K562 (cell line): ENCODE data around the gene DENND1A. TPM values are rescaled to one million over a fixed set of nuclear protein-coding genes. Genes with fewer than 3 reads are reported as not detected.

Experiments
- ATF7 ChIP-seq: fragments of 450-650 bp; IDR thresholded peaks from 2 replicates; pipeline ENCODE4 v1.7.1; 2014; ENCODE audit warnings: mild to moderate bottlenecking, moderate library complexity
- KDM4B ChIP-seq, 2 experiments: fragments of 450-650 bp in 1 of 2; sonication (generic) in 1 of 2; IDR thresholded peaks; 2 replicates each; pipeline ENCODE4 v1.6.1; 2016 to 2017; ENCODE audit warnings: borderline replicate concordance in 2 of 2, antibody characterized with exemption in 1 of 2, low read depth in 1 of 2, mild to moderate bottlenecking in 1 of 2
- KLF13 ChIP-seq: fragments of 450-650 bp; IDR thresholded peaks from 2 replicates; pipeline ENCODE4 v1.6.1; 2016; ENCODE audit warnings: missing genetic modification characterization, low read depth, mild to moderate bottlenecking, missing compliant biosample characterization, moderate library complexity, borderline replicate concordance
- KLF16 ChIP-seq: IDR thresholded peaks from 2 replicates; pipeline ENCODE4 v1.6.1; 2016; ENCODE audit warnings: antibody characterized with exemption
- L3MBTL2 ChIP-seq: fragments of 450-650 bp; IDR thresholded peaks from 2 replicates; pipeline ENCODE4 v1.6.1; 2016; ENCODE audit warnings: mild to moderate bottlenecking, moderate library complexity
- MIER1 ChIP-seq: fragments of 450-650 bp; IDR thresholded peaks from 2 replicates; pipeline ENCODE4 v1.6.1; 2016; ENCODE audit warnings: antibody characterized with exemption, mild to moderate bottlenecking, low read depth
- MTA3 ChIP-seq: fragments of 450-650 bp; formaldehyde crosslinking; IDR thresholded peaks from 2 replicates; pipeline ENCODE4 v1.6.1; 2017; ENCODE audit warnings: mild to moderate bottlenecking, borderline replicate concordance
- POLR2AphosphoS2 ChIP-seq: IDR thresholded peaks from 2 replicates; pipeline ENCODE4 v1.6.1; 2012; ENCODE audit warnings: low read length, improper control_type of control experiment
- POLR2B ChIP-seq: fragments of 450-650 bp; IDR thresholded peaks from 2 replicates; pipeline ENCODE4 v1.6.1; 2018; ENCODE audit warnings: low read depth; ENCODE audit not compliant: partially characterized antibody
- POLR2G ChIP-seq: fragments of 200-400 bp; formaldehyde crosslinking; IDR thresholded peaks from 2 replicates; pipeline ENCODE4 v1.6.1; 2017; ENCODE audit warnings: low read depth, mild to moderate bottlenecking, antibody characterized with exemption, low read length, moderate library complexity
- RFX1 ChIP-seq: fragments of 450-650 bp; IDR thresholded peaks from 2 replicates; pipeline ENCODE4 v1.6.1; 2016; ENCODE audit warnings: mild to moderate bottlenecking, moderate library complexity
- SP1 ChIP-seq: sonication (generic); formaldehyde crosslinking; IDR thresholded peaks from 2 replicates; pipeline ENCODE4 v1.8.1; 2022; ENCODE audit warnings: mild to moderate bottlenecking, missing genetic modification reagents
- SUPT5H ChIP-seq: fragments of 450-650 bp; IDR thresholded peaks from 2 replicates; pipeline ENCODE4 v1.6.1; 2016
- TAF7 ChIP-seq: fragments of 450-650 bp; IDR thresholded peaks from 2 replicates; pipeline ENCODE4 v1.6.1; 2016; ENCODE audit warnings: missing genetic modification characterization, missing compliant biosample characterization
- ZNF431 ChIP-seq: sonication (generic); formaldehyde crosslinking; IDR thresholded peaks from 2 replicates; pipeline ENCODE4 v1.8.0; 2022; ENCODE audit warnings: mild to moderate bottlenecking, missing genetic modification reagents
- ZNF583 ChIP-seq: fragments of 250-450 bp; sonication (Bioruptor Pico); IDR thresholded peaks from 2 replicates; pipeline ENCODE4 v1.4.0; 2020
- polyA plus RNA-seq, 8 experiments: library from polyadenylated mRNA; depleted of rRNA in 4 of 8; stranded (reverse) in 5 of 8; unstranded in 3 of 8; fragments of >200 nt; fragmentation: Nextera tagmentation in 2 of 8; fragmentation: Illumina TruSeq in 1 of 8; extraction: Ambion mirVana in 2 of 8; extraction: Trizol in 1 of 8; gene quantifications; 2 replicates each; pipeline versions ENCODE4 v1.2.1 to v1.2.3, GENCODE V29; 2011 to 2014; ENCODE audit warnings: inconsistent platforms in 1 of 8, missing spikeins in 1 of 8
- total RNA-seq, 7 experiments: library from RNA; depleted of rRNA in 6 of 7; stranded (reverse); fragments of >200 nt in 6 of 7; fragmentation: Illumina TruSeq in 2 of 7; extraction: Trizol in 2 of 7; gene quantifications; 2 replicates each; pipeline versions ENCODE4 v1.2.1 to v1.2.3, GENCODE V29; 2011 to 2021; ENCODE audit warnings: low replicate concordance in 1 of 7
- TF ChIP-seq, protein P1 (sequence below): fragments of 200-800 bp; sonication (Bioruptor generic); IDR thresholded peaks from 2 replicates; pipeline ENCODE4 v1.6.1; 2017; ENCODE audit warnings: missing genetic modification characterization, missing compliant biosample characterization

The DENND1A gene
- total and polyA plus RNA-seq, 9 of the 15 experiments (the other 6 are each of a cell fraction or from before 2014, with no cell fraction given), result 7.6 to 29.5 (median 15.7) TPM

DNA sequence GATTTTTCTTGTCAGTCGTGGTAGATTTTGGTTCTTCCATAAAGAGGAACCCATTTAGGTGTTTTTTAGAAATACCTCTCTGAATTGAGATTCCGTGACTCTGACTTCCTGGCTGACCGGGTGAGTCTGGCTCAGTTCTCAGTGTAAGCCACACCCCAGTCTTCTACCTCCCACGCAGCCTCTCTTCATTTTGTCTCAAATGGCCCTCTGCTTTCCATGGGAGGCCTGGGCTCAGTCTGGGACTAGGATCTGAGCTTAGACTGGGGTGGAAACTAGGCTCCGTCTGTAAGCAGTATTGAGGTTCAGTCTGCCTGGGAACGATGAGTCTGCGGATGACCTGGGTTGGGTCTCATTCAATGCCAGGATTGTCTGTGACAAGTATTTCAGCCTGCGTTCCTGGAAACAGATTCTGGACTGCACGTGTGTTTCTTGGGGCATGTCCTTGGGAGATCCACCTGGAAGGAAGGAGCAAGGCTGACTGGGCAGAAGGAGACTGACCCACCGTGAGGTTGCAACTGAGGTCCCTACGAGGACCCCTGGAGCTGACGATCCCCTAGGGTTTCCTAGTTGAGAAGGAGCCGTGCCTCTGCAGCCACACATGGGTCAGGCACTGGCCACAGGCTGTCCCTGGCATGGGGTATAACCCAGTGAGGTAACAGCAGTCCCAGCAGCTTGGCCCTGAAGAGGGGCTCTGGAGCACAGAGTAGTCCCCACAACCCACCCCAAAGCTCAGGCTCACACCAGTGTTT lies 586.3 kb downstream of the DENND1A start (continued):
- TF ChIP-seq KDM4B (IDR thresholded peaks at IDR 0.05; ENCODE audit: borderline replicate concordance in 2 of 2, low read depth in 1 of 2), result peak in 1 of 2 experiments; percentile 40; a peak in 1 of 4 replicates
- no peak for TF ChIP-seq POLR2G
- no peak for TF ChIP-seq KLF13 (tag)
- TF ChIP-seq POLR2B, result no peak
- TF ChIP-seq, protein P1, sequence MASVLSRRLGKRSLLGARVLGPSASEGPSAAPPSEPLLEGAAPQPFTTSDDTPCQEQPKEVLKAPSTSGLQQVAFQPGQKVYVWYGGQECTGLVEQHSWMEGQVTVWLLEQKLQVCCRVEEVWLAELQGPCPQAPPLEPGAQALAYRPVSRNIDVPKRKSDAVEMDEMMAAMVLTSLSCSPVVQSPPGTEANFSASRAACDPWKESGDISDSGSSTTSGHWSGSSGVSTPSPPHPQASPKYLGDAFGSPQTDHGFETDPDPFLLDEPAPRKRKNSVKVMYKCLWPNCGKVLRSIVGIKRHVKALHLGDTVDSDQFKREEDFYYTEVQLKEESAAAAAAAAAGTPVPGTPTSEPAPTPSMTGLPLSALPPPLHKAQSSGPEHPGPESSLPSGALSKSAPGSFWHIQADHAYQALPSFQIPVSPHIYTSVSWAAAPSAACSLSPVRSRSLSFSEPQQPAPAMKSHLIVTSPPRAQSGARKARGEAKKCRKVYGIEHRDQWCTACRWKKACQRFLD (CRISPR knock-in tag), result 0 out of 2 replicates have a peak, but pooled peaks have one; percentile 25
- TF ChIP-seq MTA3, result peak; percentile 41; the same call in 1 of the 2 replicates
- TF ChIP-seq MIER1, result no peak
- TF ChIP-seq POLR2AphosphoS2, result no peak
- 0 out of 2 replicates have a peak, but pooled peaks have one; percentile 31 for TF ChIP-seq L3MBTL2
- TF ChIP-seq SUPT5H, result peak; percentile 44; the same call in 1 of the 2 replicates
- TF ChIP-seq ATF7, result 0 out of 2 replicates have a peak, but pooled peaks have one; percentile 34
- TF ChIP-seq ZNF583 (CRISPR knock-in tag), result no peak
- TF ChIP-seq TAF7 (tag), result peak; percentile 65; the same call in 1 of the 2 replicates
- TF ChIP-seq SP1 (CRISPR knock-in tag), result peak; percentile 59
- no peak for TF ChIP-seq RFX1
- no peak for TF ChIP-seq ZNF431 (CRISPR knock-in tag)
- TF ChIP-seq KLF16, result peak; percentile 48; the same call in 1 of the 2 replicates
